Fibroblast of mammary gland (primary cell): Measurements from ENCODE around the gene TMEM59L.
A peak's percentile ranks its signal among the peaks of the same experiment; 100 is the strongest.

ENCODE experiments used
- DNase-seq: peaks from one replicate; pipeline ENCODE4 v3.0.0-alpha.2; 2010; ENCODE audit warnings: low read depth
- H3K4me3 ChIP-seq: 2 replicates; pipeline ENCODE4 v1.5.1; 2011; ENCODE audit warnings: low read depth, mild to moderate bottlenecking, low read length, moderate library complexity; ENCODE audit not compliant: control insufficient read depth
- TF ChIP-seq, protein P1 (sequence below): conservative IDR thresholded peaks from 2 replicates; pipeline ENCODE4 v1.5.1; 2011; ENCODE audit warnings: low read depth, low read length, inconsistent platforms; ENCODE audit not compliant: control insufficient read depth, insufficient read depth

The TMEM59L gene

DNA sequence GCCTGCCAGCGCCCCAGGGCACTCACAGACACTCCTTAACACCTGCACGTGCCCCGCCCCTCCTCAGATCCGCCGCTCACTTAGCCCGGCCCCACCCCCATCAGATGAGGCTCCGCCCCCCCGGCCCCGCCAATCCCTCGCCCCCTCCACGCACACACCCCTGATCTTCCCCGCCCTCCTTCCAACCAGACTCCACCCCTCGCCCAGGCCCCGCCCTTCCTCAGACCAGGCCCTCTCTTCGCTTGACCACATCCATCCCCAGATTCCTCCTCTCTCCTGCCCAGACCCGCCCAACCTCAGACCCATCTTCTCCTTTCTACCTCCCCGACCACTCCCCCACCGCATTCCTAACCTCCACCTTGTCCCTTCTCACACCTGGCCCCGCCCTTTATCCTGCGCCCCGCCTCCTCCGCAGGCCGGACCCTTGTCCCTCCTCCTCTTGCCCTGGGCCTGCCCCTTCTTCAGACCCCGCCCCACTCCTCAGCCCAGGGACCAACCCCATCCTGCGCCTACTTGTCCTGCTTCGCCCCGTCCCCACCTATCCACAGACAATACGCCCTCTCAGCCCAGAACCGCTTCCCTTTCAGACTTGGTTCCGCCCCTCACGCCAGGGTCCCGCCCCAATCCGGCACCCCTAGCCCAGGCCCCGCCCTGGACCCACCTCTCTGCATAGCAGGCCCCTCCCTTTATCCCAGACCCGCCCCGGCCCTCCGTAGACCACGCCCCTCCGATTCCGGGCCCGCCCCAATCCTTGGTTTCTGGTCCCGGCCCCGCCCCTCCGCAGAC, 23.7 kb downstream of the TMEM59L start:
- peak overlapping the region; percentile 67 for H3K4me3 ChIP-seq
- TF ChIP-seq, protein P1, sequence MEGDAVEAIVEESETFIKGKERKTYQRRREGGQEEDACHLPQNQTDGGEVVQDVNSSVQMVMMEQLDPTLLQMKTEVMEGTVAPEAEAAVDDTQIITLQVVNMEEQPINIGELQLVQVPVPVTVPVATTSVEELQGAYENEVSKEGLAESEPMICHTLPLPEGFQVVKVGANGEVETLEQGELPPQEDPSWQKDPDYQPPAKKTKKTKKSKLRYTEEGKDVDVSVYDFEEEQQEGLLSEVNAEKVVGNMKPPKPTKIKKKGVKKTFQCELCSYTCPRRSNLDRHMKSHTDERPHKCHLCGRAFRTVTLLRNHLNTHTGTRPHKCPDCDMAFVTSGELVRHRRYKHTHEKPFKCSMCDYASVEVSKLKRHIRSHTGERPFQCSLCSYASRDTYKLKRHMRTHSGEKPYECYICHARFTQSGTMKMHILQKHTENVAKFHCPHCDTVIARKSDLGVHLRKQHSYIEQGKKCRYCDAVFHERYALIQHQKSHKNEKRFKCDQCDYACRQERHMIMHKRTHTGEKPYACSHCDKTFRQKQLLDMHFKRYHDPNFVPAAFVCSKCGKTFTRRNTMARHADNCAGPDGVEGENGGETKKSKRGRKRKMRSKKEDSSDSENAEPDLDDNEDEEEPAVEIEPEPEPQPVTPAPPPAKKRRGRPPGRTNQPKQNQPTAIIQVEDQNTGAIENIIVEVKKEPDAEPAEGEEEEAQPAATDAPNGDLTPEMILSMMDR = no peak
- DNase-seq = peak; percentile 90

- no peak for DNase-seq
- TF ChIP-seq, protein P1 = no peak
- H3K4me3 ChIP-seq = peak within 1 kb of the TSS; percentile 67
Observed at GRCh38 chr19:18636969-18637629, 24.4 kb downstream of the TMEM59L start, which contains the start of gene KLHL26. KLHL26 (plus strand) TSS chr19:18637028; CDS start chr19:18637055, 27 bp downstream.

GRCh38 chr19:18637673-18638630, 25.3 kb downstream of the TMEM59L start:
- no peak for DNase-seq
- TF ChIP-seq, protein P1 = no peak
- H3K4me3 ChIP-seq = peak overlapping the region; percentile 67

- TF ChIP-seq, protein P1 = no peak
- H3K4me3 ChIP-seq = no peak overlapping the region
- DNase-seq = no peak
Observed at GRCh38 chr19:18639706-18640243, 27.1 kb downstream of the TMEM59L start.

DNA sequence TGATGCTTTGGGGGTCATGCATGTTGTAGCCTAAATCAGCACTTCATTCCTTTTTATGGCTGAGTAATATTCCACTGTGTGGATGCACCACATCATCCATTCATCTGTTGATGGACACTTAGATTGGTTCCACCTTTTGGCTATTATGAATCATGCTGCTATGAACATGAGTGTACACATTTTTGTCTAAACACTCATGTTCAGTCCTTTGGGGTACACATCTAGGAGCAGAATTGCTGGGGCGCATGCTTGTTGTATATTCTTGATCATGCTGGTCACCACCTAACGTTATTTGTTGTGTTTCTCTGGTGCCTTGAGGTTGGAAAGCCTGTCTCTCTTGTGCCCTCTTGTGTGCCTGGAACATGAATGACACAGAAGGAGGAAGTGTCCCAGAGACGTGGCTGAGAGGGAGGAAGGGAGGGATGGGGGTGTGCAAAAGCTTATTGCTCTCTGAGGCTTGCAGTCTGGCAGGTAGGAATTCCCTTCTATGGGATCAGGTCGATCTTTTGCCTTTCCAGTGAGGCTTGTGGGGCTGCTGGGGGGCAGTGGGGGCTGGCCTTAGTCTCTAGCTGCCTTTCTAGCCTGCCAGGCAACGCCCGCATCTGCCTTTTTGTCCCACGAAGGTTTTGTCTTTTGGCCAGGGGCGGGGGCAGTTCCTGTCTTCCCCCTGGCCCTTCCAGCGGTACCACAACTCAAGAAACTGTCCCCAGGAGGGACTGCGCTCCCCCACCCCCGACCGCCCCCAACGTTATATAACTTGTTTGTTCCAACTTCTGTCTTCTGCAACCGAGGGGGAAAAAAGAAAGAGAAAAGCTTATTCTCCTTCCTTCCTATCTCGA, 31.7 kb downstream of the TMEM59L start:
- H3K4me3 ChIP-seq = no peak overlapping the region
- TF ChIP-seq, protein P1 = no peak
- DNase-seq = peak; percentile 45

- TF ChIP-seq, protein P1 = no peak
- H3K4me3 ChIP-seq = no peak overlapping the region
- DNase-seq = no peak
Observed at GRCh38 chr19:18645035-18645511, 32.4 kb downstream of the TMEM59L start.
